ENCODE data around the gene NARS2.
"Not testable (repeated sequence)": the region's sequence is repeated elsewhere in the genome, so short reads cannot be mapped to it uniquely, and the experiment has no call there.

The NARS2 gene

GRCh38 chr11:78467370-78467769, 107.3 kb downstream of the NARS2 start:
- H3K4me3 ChIP-seq (ENCODE audit: low read length): no peak overlapping the region
- TF ChIP-seq EZH2phosphoT487 (IDR thresholded peaks at IDR 0.05; ENCODE audit: borderline replicate concordance, low read length): no peak
- no peak for TF ChIP-seq CTCF (IDR thresholded peaks at IDR 0.05; ENCODE audit: low read depth, low read length, poor library complexity, severe bottlenecking)

DNA sequence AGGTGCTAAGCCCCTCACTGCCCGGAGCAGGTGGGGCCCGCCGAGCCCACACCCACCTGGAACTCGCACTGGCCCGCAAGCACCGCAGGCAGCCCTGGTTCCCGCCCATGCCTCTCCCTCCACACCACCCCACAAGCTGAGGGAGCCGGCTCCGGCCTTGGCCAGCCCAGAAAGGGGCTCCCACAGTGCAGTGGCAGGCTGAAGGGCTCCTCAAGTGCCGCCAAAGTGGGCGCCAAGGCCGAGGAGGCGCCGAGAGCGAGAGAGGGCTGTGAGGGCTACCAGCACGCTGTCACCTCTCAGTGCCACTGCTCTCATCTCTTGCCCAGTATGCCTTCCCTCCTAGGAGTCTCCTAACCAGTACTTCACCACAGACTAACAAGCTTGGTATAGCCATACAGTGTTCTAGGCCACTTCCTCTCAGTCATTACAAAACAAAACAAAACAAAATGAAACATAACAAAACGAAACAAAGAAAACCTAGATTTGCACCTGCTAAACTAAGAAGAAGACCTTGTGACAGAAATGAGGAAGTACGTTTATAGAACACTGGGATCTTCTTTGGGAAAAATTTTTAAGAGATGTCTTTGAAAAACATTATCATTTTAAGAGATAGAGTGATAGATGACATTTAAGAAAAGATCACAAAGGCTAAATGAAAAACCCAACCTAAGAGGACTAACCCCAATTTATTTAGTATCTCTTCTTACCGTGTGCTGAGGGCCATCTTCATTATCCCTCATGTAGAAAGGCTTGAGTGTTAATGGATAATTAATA, 109.3 kb downstream of the NARS2 start:
- Histone ChIP-seq H3K9me2 (replicated peaks; ENCODE audit: control insufficient read depth, low read length) (no peaks in the 10 kb centered on the region), H3K4me3 (ENCODE audit: low read length) (peak overlapping the region; percentile 49), H3K4me2 (ENCODE audit: low read length) (peak overlapping the region; percentile 42), H3K9me3 (ENCODE audit: control insufficient read depth, insufficient read depth, low read length) (no peaks in the 10 kb centered on the region), H3K36me3 (ENCODE audit: control insufficient read depth, low read length) (peaks cover 39% of the 10 kb centered on the region), H3K79me2 (ENCODE audit: control insufficient read depth, low read length) (no peaks in the 10 kb centered on the region), H3K4me1 (ENCODE audit: control insufficient read depth, low read length) (peaks cover 17% of the 10 kb centered on the region), H3F3A (ENCODE audit: control insufficient read depth, insufficient read depth) (0 out of 2 replicates have a peak, but pooled peaks cover 3% of the 10 kb centered on the region), H4K20me1 (ENCODE audit: control insufficient read depth, insufficient read depth, low read depth, low read length) (no peaks in the 10 kb centered on the region), H3K27me3 (ENCODE audit: control insufficient read depth, low read length) (no peaks in the 10 kb centered on the region), H3K27ac (ENCODE audit: low read depth, low read length) (peak overlapping the region; percentile 55)
- no peak for TF ChIP-seq CTCF (IDR thresholded peaks at IDR 0.05; ENCODE audit: low read depth, low read length, poor library complexity, severe bottlenecking)
- TF ChIP-seq EZH2phosphoT487 (IDR thresholded peaks at IDR 0.05; ENCODE audit: borderline replicate concordance, low read length): no peak

More at GRCh38 chr11:78467370-78467769, 107.3 kb downstream of the NARS2 start:
- no peaks in the 10 kb centered on the region for H3K79me2 ChIP-seq (ENCODE audit: control insufficient read depth, low read length)
- H3K27ac ChIP-seq (ENCODE audit: low read depth, low read length): no peak overlapping the region
- no peaks in the 10 kb centered on the region for H3K9me3 ChIP-seq (ENCODE audit: control insufficient read depth, insufficient read depth, low read length)
- peaks cover 24% of the 10 kb centered on the region for H3K36me3 ChIP-seq (ENCODE audit: control insufficient read depth, low read length)
- H3K4me1 ChIP-seq (ENCODE audit: control insufficient read depth, low read length): peaks cover 17% of the 10 kb centered on the region
- no peaks in the 10 kb centered on the region for H3K9me2 ChIP-seq (replicated peaks; ENCODE audit: control insufficient read depth, low read length)
- no peak overlapping the region for H3K4me2 ChIP-seq (ENCODE audit: low read length)
- peaks cover 2% of the 10 kb centered on the region; the same call in 1 of the 2 replicates for H3F3A ChIP-seq (ENCODE audit: control insufficient read depth, insufficient read depth)
- no peaks in the 10 kb centered on the region for H3K27me3 ChIP-seq (ENCODE audit: control insufficient read depth, low read length)
- H4K20me1 ChIP-seq (ENCODE audit: control insufficient read depth, insufficient read depth, low read depth, low read length): no peaks in the 10 kb centered on the region

DNA sequence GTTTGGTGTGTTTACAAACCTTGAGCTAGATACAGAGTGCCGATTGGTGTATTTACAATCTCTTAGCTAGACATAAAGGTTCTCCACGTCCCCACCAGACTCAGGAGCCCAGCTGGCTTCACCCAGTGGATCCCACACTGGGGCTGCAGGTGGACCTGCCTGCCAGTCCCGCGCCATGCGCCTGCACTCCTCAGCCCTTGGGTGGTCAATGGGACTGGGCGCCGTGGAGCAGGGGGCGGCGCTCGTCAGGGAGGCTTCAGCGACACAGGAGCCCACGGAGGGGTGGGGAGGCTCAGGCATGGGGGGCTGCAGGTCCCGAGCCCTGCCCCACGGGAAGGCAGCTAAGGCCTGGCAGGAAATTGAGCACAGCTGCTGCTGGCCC, 109.9 kb downstream of the NARS2 start:
- not testable (repeated sequence) for H3K4me2 ChIP-seq (ENCODE audit: low read length)

DNA sequence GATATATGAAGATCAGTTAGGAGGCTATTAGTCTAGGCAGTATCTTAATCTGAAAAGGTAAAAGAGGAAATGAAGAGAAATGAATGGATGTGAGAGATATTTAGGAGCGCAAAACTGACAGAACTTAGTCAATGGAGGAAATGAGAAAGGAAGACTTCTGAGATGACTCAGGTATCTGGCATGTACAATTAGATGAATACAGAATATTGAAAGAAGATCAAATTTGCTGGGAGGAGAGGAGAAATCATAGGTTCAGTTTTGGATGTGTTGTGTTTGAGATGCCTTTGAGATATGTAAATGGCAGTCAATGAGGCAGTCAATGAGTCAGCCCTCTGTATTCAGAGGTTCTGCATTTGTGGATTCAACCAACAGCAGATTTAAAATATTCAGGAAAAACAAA, 114.2 kb downstream of the NARS2 start:
- Histone ChIP-seq H3F3A (ENCODE audit: control insufficient read depth, insufficient read depth) (0 out of 2 replicates have a peak, but pooled peaks cover 3% of the 10 kb centered on the region), H3K27me3 (ENCODE audit: control insufficient read depth, low read length) (no peaks in the 10 kb centered on the region), H4K20me1 (ENCODE audit: control insufficient read depth, insufficient read depth, low read depth, low read length) (no peaks in the 10 kb centered on the region), H3K36me3 (ENCODE audit: control insufficient read depth, low read length) (peaks cover 63% of the 10 kb centered on the region), H3K9me3 (ENCODE audit: control insufficient read depth, insufficient read depth, low read length) (no peaks in the 10 kb centered on the region), H3K9me2 (replicated peaks; ENCODE audit: control insufficient read depth, low read length) (no peaks in the 10 kb centered on the region), H3K79me2 (ENCODE audit: control insufficient read depth, low read length) (no peaks in the 10 kb centered on the region), H3K4me3 (ENCODE audit: low read length) (no peak overlapping the region), H3K27ac (ENCODE audit: low read depth, low read length) (no peak overlapping the region), H3K4me1 (ENCODE audit: control insufficient read depth, low read length) (peaks cover 6% of the 10 kb centered on the region), H3K4me2 (ENCODE audit: low read length) (no peak overlapping the region)
- TF ChIP-seq CTCF (IDR thresholded peaks at IDR 0.05; ENCODE audit: low read depth, low read length, poor library complexity, severe bottlenecking) (no peak), EZH2phosphoT487 (IDR thresholded peaks at IDR 0.05; ENCODE audit: borderline replicate concordance, low read length) (no peak)

More for the DNA sequence above, 109.9 kb downstream of the NARS2 start:
- H3K4me1 ChIP-seq (ENCODE audit: control insufficient read depth, low read length): peaks cover 17% of the 10 kb centered on the region
- H3K27ac ChIP-seq (ENCODE audit: low read depth, low read length); H3K9me2 ChIP-seq (replicated peaks; ENCODE audit: control insufficient read depth, low read length); H3K9me3 ChIP-seq (ENCODE audit: control insufficient read depth, insufficient read depth, low read length); H3K27me3 ChIP-seq (ENCODE audit: control insufficient read depth, low read length); H3F3A ChIP-seq (ENCODE audit: control insufficient read depth, insufficient read depth); H3K79me2 ChIP-seq (ENCODE audit: control insufficient read depth, low read length); H3K4me3 ChIP-seq (ENCODE audit: low read length); H4K20me1 ChIP-seq (ENCODE audit: control insufficient read depth, insufficient read depth, low read depth, low read length): not testable (repeated sequence)
- H3K36me3 ChIP-seq (ENCODE audit: control insufficient read depth, low read length): peaks cover 45% of the 10 kb centered on the region
